ENCODE data around the gene CLSTN2.

Gene CLSTN2

DNA sequence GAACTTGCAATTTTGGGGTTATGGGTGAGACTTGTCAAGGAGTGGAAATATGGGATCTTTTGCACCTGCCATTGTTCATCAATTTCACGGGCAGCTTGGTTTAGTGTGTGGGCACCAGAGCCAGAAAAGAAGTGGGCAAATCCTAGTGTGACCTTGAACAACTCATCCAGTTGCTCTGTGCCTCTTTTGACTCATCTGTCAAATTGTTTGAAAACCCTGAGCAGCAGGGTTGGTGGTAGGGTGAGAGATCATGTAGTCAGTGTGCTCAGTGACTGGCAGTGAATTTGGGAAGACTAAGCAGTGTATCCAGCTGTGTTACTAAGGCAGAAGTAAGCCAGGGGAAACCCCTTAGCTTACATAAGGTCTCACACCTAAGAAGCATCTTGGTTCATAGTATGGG is 449.9 kb downstream of the CLSTN2 start:
- 56% methylated on average over 1 of the region's 1 CpG for WGBS
- no peak overlapping the region for H3K27ac ChIP-seq (ENCODE audit: low read length, poor library complexity, severe bottlenecking)

DNA sequence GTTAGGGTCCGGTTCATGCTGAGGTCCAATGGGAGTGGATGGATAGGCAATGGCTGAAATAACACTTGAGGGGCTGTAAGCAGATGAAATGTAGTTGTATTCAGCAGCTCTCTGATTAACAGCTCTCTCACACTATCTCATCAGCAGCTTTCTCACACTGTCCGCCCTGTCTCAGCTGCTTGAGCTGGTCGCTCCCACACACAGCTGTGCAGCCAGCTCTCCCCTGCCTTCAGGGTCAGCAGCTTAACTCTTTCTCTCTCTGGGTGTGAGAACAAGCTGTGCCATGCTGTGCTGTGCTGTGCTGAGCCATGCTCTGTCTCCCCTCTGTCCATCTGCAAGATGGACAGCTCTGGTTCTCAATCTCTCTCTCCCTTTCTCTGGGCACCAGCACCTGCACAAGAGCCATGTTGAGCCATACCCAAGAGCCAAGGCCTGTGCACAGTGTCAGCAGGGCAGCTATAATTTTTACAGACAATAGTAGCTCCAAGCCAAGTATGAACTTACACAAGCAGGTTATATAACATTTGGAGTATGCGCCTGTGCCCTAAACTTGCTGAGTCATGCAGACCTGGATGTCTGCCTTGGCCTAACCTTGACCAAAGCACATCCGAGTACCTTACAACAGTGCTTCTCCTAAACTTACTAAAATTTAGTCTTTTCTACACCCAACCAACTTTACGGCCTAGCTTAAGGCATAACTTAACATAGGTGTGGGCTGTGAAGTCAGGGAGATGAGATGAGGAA is 451.5 kb downstream of the CLSTN2 start:
- H4K91ac ChIP-seq (ENCODE audit: low read length) = no peak overlapping the region
- no peak overlapping the region for H2AK5ac ChIP-seq (ENCODE audit: low read length, severe bottlenecking)
- H3K27me3 ChIP-seq (ENCODE audit: control insufficient read depth in 1 of 2, insufficient read depth in 1 of 2, low read length in 2 of 2) = peaks cover 0 to 8% of the 10 kb centered on the region in 2 experiments
- no peak overlapping the region for H2BK120ac ChIP-seq (ENCODE audit: low read depth, low read length)
- H3K36me3 ChIP-seq (ENCODE audit: control insufficient read depth in 1 of 2, insufficient read depth in 2 of 2, low read depth in 1 of 2, low read length in 2 of 2) = peaks cover 0 to 4% of the 10 kb centered on the region in 2 experiments
- WGBS = 73% methylated on average over 5 of the region's 6 CpGs
- DNase-seq = no peak
- no peaks in the 10 kb centered on the region for H3K79me1 ChIP-seq (replicated peaks; ENCODE audit: low read length, poor library complexity, severe bottlenecking)
- H3K9ac ChIP-seq (ENCODE audit: low read length) = no peak overlapping the region
- no peak overlapping the region for H4K8ac ChIP-seq (ENCODE audit: low read length)
- H2BK5ac ChIP-seq (ENCODE audit: low read depth, low read length, poor library complexity, severe bottlenecking) = no peak overlapping the region
- H3K23ac ChIP-seq (ENCODE audit: low read length in 2 of 2) = no peak overlapping the region
- H3K4me3 ChIP-seq (ENCODE audit: insufficient read depth in 1 of 2, low read depth in 1 of 2, low read length in 2 of 2) = no peak overlapping the region
- no peaks in the 10 kb centered on the region for H3K9me3 ChIP-seq (ENCODE audit: control insufficient read depth, low read length)
- H2BK15ac ChIP-seq (ENCODE audit: low read depth, poor library complexity, severe bottlenecking) = no peak overlapping the region
- no peak overlapping the region for H3K4ac ChIP-seq (ENCODE audit: low read depth in 1 of 2, low read length in 2 of 2)
- no peak overlapping the region for H3K14ac ChIP-seq (ENCODE audit: low read length in 2 of 2)
- no peak overlapping the region for H2AFZ ChIP-seq (ENCODE audit: low read depth, low read length)
- H3K27ac ChIP-seq (ENCODE audit: low read length, poor library complexity, severe bottlenecking) = no peak overlapping the region
- no peak overlapping the region for H2BK12ac ChIP-seq (ENCODE audit: low read length in 2 of 2)
- H3K18ac ChIP-seq (ENCODE audit: low read depth in 1 of 2, low read length in 2 of 2) = no peak overlapping the region
- H3K4me2 ChIP-seq (ENCODE audit: low read length, poor library complexity, severe bottlenecking) = no peak overlapping the region
- H3K4me1 ChIP-seq (ENCODE audit: control insufficient read depth, insufficient read depth, low read depth, low read length) = peaks cover 6% of the 10 kb centered on the region

More for the DNA sequence above, 449.9 kb downstream of the CLSTN2 start:
- Histone ChIP-seq H3K9ac (ENCODE audit: low read length) (no peak overlapping the region), H3K23ac (ENCODE audit: low read length in 2 of 2) (no peak overlapping the region), H4K91ac (ENCODE audit: low read length) (no peak overlapping the region), H2BK5ac (ENCODE audit: low read depth, low read length, poor library complexity, severe bottlenecking) (no peak overlapping the region), H3K14ac (ENCODE audit: low read length in 2 of 2) (no peak overlapping the region), H3K4ac (ENCODE audit: low read depth in 1 of 2, low read length in 2 of 2) (no peak overlapping the region), H2BK15ac (ENCODE audit: low read depth, poor library complexity, severe bottlenecking) (no peak overlapping the region), H2AFZ (ENCODE audit: low read depth, low read length) (no peak overlapping the region), H3K4me2 (ENCODE audit: low read length, poor library complexity, severe bottlenecking) (no peak overlapping the region), H3K4me1 (ENCODE audit: control insufficient read depth, insufficient read depth, low read depth, low read length) (peaks cover 3% of the 10 kb centered on the region), H3K18ac (ENCODE audit: low read depth in 1 of 2, low read length in 2 of 2) (no peak overlapping the region), H2BK120ac (ENCODE audit: low read depth, low read length) (no peak overlapping the region), H2AK5ac (ENCODE audit: low read length, severe bottlenecking) (no peak overlapping the region), H2BK12ac (ENCODE audit: low read length in 2 of 2) (no peak overlapping the region), H3K9me3 (ENCODE audit: control insufficient read depth, low read length) (no peaks in the 10 kb centered on the region), H3K27me3 (ENCODE audit: control insufficient read depth in 1 of 2, insufficient read depth in 1 of 2, low read length in 2 of 2) (peaks cover 0 to 18% of the 10 kb centered on the region in 2 experiments), H3K36me3 (ENCODE audit: control insufficient read depth in 1 of 2, insufficient read depth in 2 of 2, low read depth in 1 of 2, low read length in 2 of 2) (peaks cover 0 to 4% of the 10 kb centered on the region in 2 experiments), H3K4me3 (ENCODE audit: insufficient read depth in 1 of 2, low read depth in 1 of 2, low read length in 2 of 2) (no peak overlapping the region), H4K8ac (ENCODE audit: low read length) (no peak overlapping the region), H3K79me1 (replicated peaks; ENCODE audit: low read length, poor library complexity, severe bottlenecking) (no peaks in the 10 kb centered on the region)
- DNase-seq = no peak

DNA sequence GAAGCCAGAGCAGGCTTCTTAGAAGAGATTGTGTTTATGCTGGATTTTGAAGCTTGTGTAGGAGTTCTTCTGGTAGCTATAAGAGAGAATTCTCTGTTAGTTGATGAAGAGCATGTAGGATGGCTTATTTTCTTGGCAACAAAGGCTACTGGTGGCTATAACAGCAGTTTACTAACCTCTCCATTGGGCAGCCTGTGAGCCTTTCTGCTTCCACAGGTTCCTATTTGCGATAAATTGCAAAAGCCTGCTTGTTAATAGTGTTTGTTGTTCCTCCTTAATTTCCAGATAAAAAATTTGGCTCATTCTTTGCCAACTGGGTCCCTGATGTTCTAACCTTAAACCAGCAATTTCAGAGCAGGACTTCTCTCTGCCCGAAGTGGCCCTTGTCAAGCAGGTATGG is 452.3 kb downstream of the CLSTN2 start:
- no peaks in the 10 kb centered on the region for H3K9me3 ChIP-seq (ENCODE audit: control insufficient read depth, low read length)

DNA sequence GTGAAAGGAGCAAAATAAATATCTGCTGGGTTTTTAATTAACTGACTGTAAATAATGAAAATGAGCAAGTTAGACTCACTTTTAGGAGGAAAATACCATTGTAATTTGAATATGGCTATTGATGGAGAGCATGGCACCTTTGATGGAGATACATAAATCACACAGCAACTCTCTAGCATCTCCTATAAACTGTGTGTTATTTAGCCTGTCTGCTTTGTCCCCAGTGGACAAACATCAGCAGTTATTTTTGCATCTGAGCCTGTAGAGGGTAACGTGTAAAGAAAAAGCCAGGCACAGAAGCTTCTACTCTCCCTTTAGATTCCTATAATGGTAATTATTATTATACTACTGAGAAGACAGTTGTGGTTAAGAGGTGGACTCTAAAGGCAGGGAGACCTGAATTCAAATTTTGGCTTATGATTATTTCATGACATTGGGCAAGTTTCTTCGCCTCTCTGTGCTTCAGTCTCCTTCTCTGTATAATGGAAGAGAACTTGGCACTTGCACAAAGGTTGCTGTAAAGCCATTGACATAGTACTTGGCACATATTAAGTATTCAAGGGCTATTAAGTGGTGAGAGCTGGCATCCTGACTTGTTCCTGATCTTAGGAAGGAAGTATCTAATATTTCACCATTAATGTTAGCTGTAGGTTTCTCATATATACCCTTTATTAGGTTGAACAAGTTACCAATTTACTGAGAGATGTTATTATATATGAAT is 453.4 kb downstream of the CLSTN2 start:
- peaks cover 0 to 5% of the 10 kb centered on the region in 2 experiments for H3K27me3 ChIP-seq (ENCODE audit: control insufficient read depth in 1 of 2, insufficient read depth in 1 of 2, low read length in 2 of 2)
- no peak overlapping the region for H2AK5ac ChIP-seq (ENCODE audit: low read length, severe bottlenecking)
- H3K23ac ChIP-seq (ENCODE audit: low read length in 2 of 2) = no peak overlapping the region
- no peak overlapping the region for H3K27ac ChIP-seq (ENCODE audit: low read length, poor library complexity, severe bottlenecking)
- no peak overlapping the region for H2BK120ac ChIP-seq (ENCODE audit: low read depth, low read length)
- H2BK15ac ChIP-seq (ENCODE audit: low read depth, poor library complexity, severe bottlenecking) = no peak overlapping the region
- H3K4ac ChIP-seq (ENCODE audit: low read depth in 1 of 2, low read length in 2 of 2) = no peak overlapping the region
- H3K9me3 ChIP-seq (ENCODE audit: control insufficient read depth, low read length) = no peaks in the 10 kb centered on the region
- no peak overlapping the region for H2AFZ ChIP-seq (ENCODE audit: low read depth, low read length)
- no peak overlapping the region for H3K14ac ChIP-seq (ENCODE audit: low read length in 2 of 2)
- H3K4me2 ChIP-seq (ENCODE audit: low read length, poor library complexity, severe bottlenecking) = no peak overlapping the region
- no peak overlapping the region for H3K9ac ChIP-seq (ENCODE audit: low read length)
- no peak overlapping the region for H3K18ac ChIP-seq (ENCODE audit: low read depth in 1 of 2, low read length in 2 of 2)
- H3K4me3 ChIP-seq (ENCODE audit: insufficient read depth in 1 of 2, low read depth in 1 of 2, low read length in 2 of 2) = no peak overlapping the region
- peaks cover 0 to 4% of the 10 kb centered on the region in 2 experiments for H3K36me3 ChIP-seq (ENCODE audit: control insufficient read depth in 1 of 2, insufficient read depth in 2 of 2, low read depth in 1 of 2, low read length in 2 of 2)
- H4K8ac ChIP-seq (ENCODE audit: low read length) = no peak overlapping the region
- H3K4me1 ChIP-seq (ENCODE audit: control insufficient read depth, insufficient read depth, low read depth, low read length) = peaks cover 6% of the 10 kb centered on the region
- WGBS = 76% methylated on average over 2 of the region's 2 CpGs
- H3K79me1 ChIP-seq (replicated peaks; ENCODE audit: low read length, poor library complexity, severe bottlenecking) = no peaks in the 10 kb centered on the region
- no peak overlapping the region for H2BK12ac ChIP-seq (ENCODE audit: low read length in 2 of 2)
- no peak overlapping the region for H4K91ac ChIP-seq (ENCODE audit: low read length)
- DNase-seq = no peak
- no peak overlapping the region for H2BK5ac ChIP-seq (ENCODE audit: low read depth, low read length, poor library complexity, severe bottlenecking)

More for the DNA sequence above, 452.3 kb downstream of the CLSTN2 start:
- Histone ChIP-seq H2BK12ac (ENCODE audit: low read length in 2 of 2) (no peak overlapping the region), H3K9ac (ENCODE audit: low read length) (no peak overlapping the region), H3K4me1 (ENCODE audit: control insufficient read depth, insufficient read depth, low read depth, low read length) (peaks cover 6% of the 10 kb centered on the region), H3K4me3 (ENCODE audit: insufficient read depth in 1 of 2, low read depth in 1 of 2, low read length in 2 of 2) (no peak overlapping the region), H3K4ac (ENCODE audit: low read depth in 1 of 2, low read length in 2 of 2) (no peak overlapping the region), H3K27me3 (ENCODE audit: control insufficient read depth in 1 of 2, insufficient read depth in 1 of 2, low read length in 2 of 2) (peaks cover 0 to 5% of the 10 kb centered on the region in 2 experiments), H3K79me1 (replicated peaks; ENCODE audit: low read length, poor library complexity, severe bottlenecking) (no peaks in the 10 kb centered on the region), H3K36me3 (ENCODE audit: control insufficient read depth in 1 of 2, insufficient read depth in 2 of 2, low read depth in 1 of 2, low read length in 2 of 2) (peaks cover 0 to 4% of the 10 kb centered on the region in 2 experiments), H2BK5ac (ENCODE audit: low read depth, low read length, poor library complexity, severe bottlenecking) (no peak overlapping the region), H3K27ac (ENCODE audit: low read length, poor library complexity, severe bottlenecking) (no peak overlapping the region), H2AK5ac (ENCODE audit: low read length, severe bottlenecking) (no peak overlapping the region), H2BK120ac (ENCODE audit: low read depth, low read length) (no peak overlapping the region), H4K8ac (ENCODE audit: low read length) (no peak overlapping the region), H3K4me2 (ENCODE audit: low read length, poor library complexity, severe bottlenecking) (no peak overlapping the region), H3K18ac (ENCODE audit: low read depth in 1 of 2, low read length in 2 of 2) (no peak overlapping the region), H2BK15ac (ENCODE audit: low read depth, poor library complexity, severe bottlenecking) (no peak overlapping the region), H3K14ac (ENCODE audit: low read length in 2 of 2) (no peak overlapping the region), H2AFZ (ENCODE audit: low read depth, low read length) (no peak overlapping the region), H4K91ac (ENCODE audit: low read length) (no peak overlapping the region), H3K23ac (ENCODE audit: low read length in 2 of 2) (no peak overlapping the region)
- DNase-seq = no peak
- no CpG with 5 or more reads among the region's 2 CpGs for WGBS
